HG03039 (cell line): ENCODE results near the gene MYH14.

Experiments
- ATAC-seq: cut with Tn5 transposase; IDR thresholded peaks from one replicate; pipeline ENCODE4 v1.9.1; 2021; ENCODE audit warnings: mild to moderate bottlenecking, moderate library complexity; ENCODE audit not compliant: unreplicated experiment

The MYH14 gene

GRCh38 chr19:50287331-50287730, 83.9 kb downstream of the MYH14 start:
- no peak for ATAC-seq

- ATAC-seq: no peak
These were observed 85.5 kb downstream of the MYH14 start for GRCh38 chr19:50288954-50289353.

DNA sequence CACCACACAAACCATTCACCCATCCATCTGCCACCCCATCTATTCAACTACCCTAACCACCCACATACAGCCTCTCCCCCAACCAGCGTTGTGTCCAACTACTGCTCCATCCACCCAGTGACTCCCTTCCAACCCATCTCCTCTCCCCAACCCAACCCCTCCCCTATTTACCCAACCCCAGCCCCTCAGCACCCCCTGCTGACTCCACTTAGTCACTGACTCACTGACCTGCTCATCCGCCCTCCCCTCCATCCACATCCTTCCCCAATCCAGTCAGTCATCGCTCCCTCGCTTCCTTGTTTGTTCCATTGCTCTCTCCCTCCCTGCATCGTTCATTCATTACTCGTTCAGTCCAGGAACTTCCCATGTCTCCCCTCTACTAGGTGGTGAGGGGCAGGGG, 86.6 kb downstream of the MYH14 start:
- no peak for ATAC-seq

DNA sequence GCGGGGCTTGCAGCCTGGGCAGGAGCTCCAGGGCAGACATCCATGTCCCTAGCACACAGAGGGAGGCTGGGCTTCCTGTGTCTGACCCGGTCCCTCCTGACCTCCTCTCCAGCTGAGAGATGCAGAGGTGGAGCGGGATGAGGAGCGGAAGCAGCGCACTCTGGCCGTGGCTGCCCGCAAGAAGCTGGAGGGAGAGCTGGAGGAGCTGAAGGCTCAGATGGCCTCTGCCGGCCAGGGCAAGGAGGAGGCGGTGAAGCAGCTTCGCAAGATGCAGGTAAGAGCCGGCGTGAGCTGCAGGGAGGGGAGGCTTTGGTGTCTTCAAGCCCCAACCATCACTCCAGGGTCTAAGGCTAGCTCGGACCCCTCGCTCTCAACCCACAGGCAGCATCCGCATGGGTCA, 87.4 kb downstream of the MYH14 start:
- no peak for ATAC-seq

DNA sequence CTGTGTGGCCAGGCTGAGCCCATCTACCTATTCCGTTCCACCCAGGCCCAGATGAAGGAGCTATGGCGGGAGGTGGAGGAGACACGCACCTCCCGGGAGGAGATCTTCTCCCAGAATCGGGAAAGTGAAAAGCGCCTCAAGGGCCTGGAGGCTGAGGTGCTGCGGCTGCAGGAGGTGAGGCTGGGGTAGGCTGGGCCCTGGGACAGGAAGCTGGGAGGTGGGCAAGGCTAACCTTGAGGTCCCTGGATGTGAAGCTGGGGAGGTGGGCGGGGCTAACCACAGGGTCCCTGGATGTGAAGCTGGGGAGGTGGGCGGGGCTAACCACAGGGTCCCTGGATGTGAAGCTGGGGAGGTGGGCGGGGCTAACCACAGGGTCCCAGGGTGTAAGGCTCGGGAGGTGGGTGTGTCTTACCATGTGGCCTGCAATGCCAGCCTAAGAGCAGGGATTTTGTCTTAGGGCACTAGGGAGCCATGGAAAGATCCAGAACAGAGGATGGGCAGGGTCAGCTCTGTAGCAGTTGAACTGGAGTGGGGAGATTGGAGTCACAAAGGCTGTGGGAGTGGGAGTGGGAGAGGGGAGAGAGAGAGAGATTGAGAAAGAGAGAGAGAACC, 88.9 kb downstream of the MYH14 start:
- no peak for ATAC-seq

- no peak for ATAC-seq
These were observed 90.0 kb downstream of the MYH14 start for GRCh38 chr19:50293263-50294004.

- no peak for ATAC-seq
These were observed 96.6 kb downstream of the MYH14 start for GRCh38 chr19:50300051-50300450.

GRCh38 chr19:50300814-50301606, 97.6 kb downstream of the MYH14 start:
- no peak for ATAC-seq

DNA sequence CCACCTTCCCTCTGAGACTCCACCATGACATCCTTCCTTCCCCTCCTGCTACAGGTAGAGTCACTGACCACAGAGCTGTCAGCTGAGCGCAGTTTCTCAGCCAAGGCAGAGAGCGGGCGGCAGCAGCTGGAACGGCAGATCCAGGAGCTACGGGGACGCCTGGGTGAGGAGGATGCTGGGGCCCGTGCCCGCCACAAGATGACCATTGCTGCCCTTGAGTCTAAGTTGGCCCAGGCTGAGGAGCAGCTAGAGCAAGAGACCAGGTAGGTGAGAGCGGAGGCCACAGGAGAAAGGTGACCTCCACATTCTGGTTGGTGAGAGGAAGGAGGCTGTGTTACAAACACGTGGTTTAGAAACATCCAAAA, 98.2 kb downstream of the MYH14 start:
- no peak for ATAC-seq

GRCh38 chr19:50303558-50303957, 100.1 kb downstream of the MYH14 start:
- ATAC-seq: no peak

- ATAC-seq: no peak
These were observed 105.6 kb downstream of the MYH14 start for GRCh38 chr19:50308991-50309390.

DNA sequence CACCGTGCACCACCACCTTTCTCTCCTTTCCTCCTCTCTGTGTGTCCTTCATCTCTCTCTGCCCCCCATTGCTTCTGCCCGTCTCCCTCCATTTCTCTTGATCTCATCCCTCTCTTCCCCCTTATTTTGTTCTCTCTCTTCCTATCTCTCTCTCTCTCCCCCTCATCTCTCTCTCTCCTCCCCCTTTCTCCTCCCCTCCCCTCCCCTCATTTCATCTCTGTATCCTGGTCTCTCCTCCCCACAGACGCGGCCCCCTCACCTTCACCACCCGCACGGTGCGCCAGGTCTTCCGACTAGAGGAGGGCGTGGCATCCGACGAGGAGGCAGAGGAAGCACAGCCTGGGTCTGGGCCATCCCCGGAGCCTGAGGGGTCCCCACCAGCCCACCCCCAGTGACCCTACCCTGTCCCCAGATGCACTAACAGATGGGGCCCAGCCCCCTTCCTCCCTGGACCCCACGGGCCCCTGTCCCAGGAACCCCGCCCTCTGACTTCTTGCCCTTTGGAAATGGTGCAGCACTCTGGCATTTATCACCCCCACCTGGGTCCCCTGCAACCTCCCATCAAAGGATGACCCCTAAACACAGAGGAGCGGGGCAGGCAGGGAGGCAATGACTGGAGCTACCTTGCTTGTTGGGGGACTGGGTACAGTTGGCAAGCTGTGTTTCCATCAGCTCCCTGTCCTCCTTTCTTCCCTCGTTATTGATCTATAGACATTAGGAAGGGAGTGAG, 106.1 kb downstream of the MYH14 start:
- no peak for ATAC-seq

DNA sequence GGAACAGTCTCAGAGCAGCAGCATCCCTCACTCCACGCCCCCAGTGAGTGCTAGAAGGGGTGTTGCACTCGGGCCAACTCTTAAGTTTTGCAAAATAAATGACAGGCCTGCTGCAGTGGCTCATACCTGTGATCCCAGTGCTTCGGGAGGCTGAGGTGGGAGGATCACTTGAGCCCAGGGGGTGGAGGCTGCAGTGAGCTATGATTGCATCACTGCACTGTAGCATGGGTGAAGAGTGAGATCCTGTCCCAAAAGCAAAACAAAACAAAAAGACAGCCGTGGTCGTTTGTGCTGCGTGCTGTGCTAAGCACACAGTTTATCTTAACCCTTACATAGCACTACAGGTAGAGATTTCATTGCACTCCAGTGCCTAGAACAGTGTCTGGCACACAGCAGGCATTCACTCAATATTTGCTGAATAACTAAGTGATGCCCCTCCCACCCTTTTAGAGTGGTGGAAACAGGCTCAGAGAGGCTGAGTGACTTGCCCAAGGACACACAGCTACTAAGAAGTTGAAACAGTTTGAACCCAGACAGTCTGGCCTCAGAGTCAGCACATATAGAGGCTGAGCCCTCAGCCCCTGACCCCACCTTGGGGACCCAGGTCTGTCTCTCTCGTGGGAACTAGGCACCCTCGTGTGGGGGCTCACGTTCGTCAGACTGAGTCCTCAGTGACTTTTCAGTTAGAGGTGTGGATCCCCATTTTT, 107.5 kb downstream of the MYH14 start:
- no peak for ATAC-seq

DNA sequence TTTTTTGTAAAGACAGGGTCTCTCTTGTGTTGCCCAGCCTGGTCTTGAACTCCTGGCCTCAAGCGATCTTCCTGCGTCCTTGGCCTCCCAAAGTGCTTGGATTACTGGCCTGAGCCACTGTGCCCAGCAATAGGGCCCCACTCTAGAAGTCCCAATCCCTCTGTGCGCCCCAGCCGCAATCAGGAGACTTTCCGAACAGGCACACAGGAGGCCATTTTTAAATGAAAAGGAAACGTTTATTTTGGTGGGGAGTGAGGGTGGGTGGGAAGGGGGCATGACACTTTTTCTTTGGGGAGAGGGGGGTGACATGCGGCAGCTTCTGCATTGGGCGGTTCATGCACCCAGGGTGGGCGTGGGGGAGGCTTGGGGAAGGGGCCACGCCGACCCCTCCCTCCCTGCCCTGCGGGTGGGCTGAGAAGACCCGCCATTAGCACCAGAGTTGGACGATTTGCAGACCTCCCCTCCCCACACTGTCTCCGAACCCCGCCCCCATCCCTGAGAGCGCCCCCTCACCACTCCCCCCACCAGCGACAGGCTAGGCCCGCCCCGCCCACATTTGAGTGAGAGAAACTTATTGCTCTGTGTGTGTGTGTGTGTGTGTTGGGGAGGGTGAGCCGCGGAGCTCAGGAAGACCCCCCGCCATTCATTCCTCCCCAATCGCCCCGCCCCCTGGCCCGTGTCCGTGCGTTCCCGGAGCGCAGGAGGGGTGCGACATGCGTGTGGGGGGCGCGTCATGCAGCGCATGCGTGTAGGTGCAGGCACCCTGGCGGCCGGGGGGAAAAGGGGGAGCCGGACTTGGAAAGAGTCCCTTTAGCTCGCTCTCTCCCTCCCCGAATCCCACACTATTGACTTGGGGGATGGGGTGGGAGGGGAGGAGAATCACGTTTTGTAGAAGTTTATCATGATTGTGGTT, 108.6 kb downstream of the MYH14 start:
- no peak for ATAC-seq

GRCh38 chr19:50312967-50313811, 109.8 kb downstream of the MYH14 start:
- ATAC-seq: no peak

GRCh38 chr19:50313812-50314536, 110.6 kb downstream of the MYH14 start:
- no peak for ATAC-seq

GRCh38 chr19:50314724-50315708, 111.6 kb downstream of the MYH14 start:
- no peak for ATAC-seq
